CD4-positive, alpha-beta T cell treated with Interleukin-21 for 1 hour (primary cell): ENCODE results near the gene HS3ST4.

Experiments
- DNase-seq: peaks from one replicate; pipeline ENCODE4 v3.0.0-alpha.2; 2020

HS3ST4 gene

GRCh38 chr16:25828510-25828909, 136.8 kb downstream of the HS3ST4 start:
- DNase-seq = no peak

- no peak for DNase-seq
Measured at GRCh38 chr16:25832291-25832690, 140.5 kb downstream of the HS3ST4 start.

DNA sequence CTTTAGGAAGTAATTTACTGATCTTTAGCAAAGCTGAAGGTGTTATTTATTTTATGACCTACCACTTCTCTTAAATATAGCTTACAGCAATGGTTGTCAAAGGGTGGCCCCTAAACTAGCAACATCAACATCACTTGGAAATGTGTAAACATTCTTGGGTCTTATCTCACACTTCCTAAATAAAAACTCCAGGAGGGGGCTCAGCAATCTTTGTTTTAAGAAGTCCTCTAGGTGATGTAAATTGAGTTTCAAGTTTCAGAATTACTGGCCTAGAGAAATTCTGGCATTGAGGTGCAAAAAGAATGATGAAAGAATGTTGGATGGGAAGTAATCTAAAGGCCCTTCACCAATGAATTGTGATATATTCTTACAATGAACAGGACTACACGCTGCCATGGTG, 142.3 kb downstream of the HS3ST4 start:
- DNase-seq = no peak

DNA sequence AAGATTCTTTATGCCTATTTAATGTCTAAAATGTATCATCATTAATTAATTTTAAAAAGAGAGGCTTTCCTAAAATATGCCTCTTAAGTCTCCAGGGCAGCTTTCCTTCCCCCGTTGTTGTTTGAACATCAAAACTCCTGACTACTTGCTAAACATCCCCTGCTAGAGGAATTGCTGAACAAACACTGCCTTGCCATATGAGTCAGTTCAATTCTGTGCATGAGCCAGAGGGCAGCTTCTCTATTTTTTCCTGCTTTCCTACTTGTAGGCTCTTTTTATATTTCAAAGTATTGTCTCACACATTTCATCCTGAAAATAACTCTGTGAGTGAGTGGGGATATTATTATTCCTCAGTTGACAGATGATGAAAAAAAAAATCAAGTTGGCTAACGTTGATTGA, 143.4 kb downstream of the HS3ST4 start:
- no peak for DNase-seq

DNA sequence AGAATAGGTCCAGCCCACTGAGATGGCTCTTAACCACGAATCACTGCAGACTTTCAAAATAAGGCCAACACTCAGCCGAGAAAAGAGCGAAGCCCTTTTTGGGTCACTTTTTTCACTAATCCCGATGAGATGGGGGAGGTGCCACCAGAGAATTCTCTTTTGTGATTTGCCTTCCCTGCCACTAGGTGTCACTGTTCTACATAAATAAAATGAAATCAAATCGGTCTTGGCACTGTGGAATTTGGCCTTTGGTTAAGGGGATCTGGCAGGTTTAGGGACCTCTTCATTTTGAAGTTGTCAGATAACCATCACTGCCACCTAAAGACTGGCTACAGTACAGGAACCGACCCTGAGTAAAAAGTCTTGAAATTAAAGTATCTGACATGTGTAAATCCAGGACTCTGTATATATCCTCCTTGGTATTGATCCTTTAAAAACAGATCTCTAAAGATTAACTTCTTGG, 147.0 kb downstream of the HS3ST4 start:
- DNase-seq = peak; percentile 46

GRCh38 chr16:25841761-25842160, 150.0 kb downstream of the HS3ST4 start:
- DNase-seq = no peak

GRCh38 chr16:25845901-25846300, 154.1 kb downstream of the HS3ST4 start:
- DNase-seq = no peak

- no peak for DNase-seq
Measured at GRCh38 chr16:25854141-25854540, 162.4 kb downstream of the HS3ST4 start.

- DNase-seq = no peak
Measured at GRCh38 chr16:25855063-25855462, 163.3 kb downstream of the HS3ST4 start.

GRCh38 chr16:25855818-25856217, 164.1 kb downstream of the HS3ST4 start:
- no peak for DNase-seq

GRCh38 chr16:25859645-25860044, 167.9 kb downstream of the HS3ST4 start:
- no peak for DNase-seq

DNA sequence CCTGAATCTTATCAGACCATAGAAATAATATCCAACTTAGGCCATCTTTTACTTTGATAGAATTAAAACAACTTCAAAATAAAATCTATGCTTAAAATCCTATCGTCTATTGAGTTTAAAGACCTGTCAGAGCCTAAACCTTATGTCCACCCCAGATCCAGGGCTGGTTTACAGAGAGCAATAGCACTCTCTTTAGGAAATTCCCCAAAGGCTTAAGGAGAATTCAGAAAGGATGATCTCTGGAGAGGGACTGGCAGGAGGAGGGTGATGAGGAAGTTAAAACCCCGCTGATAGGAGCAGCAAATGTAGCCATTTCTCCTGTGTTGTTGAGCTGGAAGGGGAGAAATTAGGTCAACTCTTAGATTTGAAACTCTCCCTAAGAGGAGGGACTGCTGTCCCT, 175.3 kb downstream of the HS3ST4 start:
- DNase-seq = no peak

GRCh38 chr16:25868106-25868505, 176.3 kb downstream of the HS3ST4 start:
- DNase-seq = no peak

GRCh38 chr16:25868706-25869370, 177.1 kb downstream of the HS3ST4 start:
- no peak for DNase-seq

GRCh38 chr16:25872369-25873070, 180.8 kb downstream of the HS3ST4 start:
- no peak for DNase-seq

- no peak for DNase-seq
Measured at GRCh38 chr16:25874196-25874595, 182.4 kb downstream of the HS3ST4 start.

GRCh38 chr16:25875956-25876598, 184.3 kb downstream of the HS3ST4 start:
- no peak for DNase-seq

DNA sequence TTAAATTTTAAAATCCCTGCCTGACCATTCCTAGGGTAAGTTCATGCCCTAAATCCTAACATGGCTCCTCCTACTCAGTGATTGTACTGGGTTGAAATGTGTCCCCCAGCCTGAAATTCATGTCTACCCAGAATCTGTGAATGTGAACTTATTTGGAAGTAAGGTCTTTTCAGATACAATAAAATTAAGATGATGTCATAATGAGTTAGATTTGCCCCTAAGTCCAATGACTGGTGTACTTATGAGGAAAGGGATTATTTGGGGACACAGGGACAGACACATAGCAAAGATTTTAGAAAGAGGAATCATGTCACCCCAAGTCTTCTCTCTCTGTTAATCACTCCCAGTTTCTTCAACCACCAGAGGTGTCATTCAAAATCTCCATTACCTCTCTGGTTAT, 185.3 kb downstream of the HS3ST4 start:
- DNase-seq = no peak

DNA sequence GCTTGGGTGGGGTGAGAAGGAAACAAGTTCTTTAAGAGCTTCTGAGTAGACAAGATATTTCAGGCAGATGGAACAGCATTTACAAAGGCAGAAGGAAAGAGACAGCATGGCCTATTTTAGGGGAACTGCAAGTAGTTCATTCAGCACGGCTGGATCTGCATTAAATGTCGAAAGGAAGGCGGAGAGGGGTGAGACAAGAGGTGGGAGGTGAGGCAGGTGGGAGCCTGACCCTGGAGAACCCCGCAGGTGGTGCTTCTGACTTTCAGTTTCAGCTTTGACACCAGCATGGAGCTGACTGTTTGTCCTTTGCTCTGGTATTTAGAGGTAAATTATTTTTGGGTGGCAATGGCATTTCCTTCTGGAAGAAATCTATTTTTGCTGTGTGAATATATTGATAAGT, 194.8 kb downstream of the HS3ST4 start:
- DNase-seq = no peak

- DNase-seq = no peak
Measured at GRCh38 chr16:25888868-25889267, 197.1 kb downstream of the HS3ST4 start.

DNA sequence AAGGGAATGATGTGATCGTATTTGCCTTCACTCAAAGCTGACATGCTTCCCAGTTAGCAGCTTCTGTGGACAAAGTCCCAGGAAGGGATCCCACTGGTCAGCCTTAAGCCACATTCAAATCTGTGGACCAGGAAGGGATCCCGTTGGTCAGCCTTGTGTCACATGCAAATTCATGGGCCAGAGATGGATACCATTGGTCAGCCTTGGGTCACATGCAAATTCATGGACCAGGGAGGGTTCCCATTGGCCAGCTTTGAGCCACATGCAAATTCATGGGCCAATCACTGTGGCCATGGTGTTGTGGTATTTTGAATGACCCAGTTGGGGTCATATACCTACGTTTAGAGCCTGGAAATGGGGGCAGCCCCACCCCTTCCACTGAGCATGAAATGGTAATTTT, 201.6 kb downstream of the HS3ST4 start:
- no peak for DNase-seq

DNA sequence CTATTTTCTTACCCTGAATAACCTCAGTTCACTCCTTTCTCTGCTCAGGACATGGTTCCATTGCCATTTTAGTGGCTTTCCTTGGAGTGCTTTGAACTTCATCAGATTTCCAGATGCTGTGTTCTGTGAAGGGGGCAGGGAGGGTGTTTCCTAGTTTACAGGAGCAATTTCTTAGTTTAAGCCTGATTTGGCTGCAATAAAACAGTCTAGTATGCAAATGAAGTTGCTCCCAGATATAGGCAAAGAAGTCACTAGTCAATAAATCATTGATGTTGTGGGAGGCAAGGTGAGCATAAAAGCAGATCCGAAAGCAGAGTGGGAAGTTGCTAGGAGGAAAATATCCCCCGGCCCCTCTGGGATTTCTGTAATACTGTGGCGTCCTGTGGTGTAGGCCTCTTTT, 202.3 kb downstream of the HS3ST4 start:
- no peak for DNase-seq

- DNase-seq = no peak
Measured at GRCh38 chr16:25895380-25895779, 203.6 kb downstream of the HS3ST4 start.

DNA sequence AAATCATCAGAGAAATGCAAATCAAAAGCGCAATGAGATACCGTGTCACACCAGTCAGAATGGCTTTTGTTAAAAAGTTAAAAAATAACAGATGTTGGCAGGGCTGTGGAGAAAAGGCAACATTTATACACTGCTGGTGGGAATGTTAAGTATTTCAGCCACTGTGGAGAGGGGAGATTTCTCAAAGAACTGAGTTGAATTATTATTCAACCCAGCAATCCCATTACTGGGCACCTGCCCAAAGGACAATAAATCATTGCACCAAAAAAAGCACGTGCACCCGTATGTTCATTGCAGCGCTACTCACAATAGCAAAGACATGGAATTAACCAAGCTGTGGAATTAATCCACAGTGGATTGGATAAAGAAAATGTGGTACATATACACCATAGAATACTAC, 204.7 kb downstream of the HS3ST4 start:
- no peak for DNase-seq
